WERI-Rb-1 (cell line): Measurements from ENCODE around the gene MLIP.

Source experiments
- DNase-seq: peaks from one replicate; pipeline ENCODE4 v3.0.0-alpha.2; 2020
- H3K27ac ChIP-seq: fragments of 250-450 bp; sonication (Bioruptor Pico); 2 replicates; pipeline ENCODE4 v1.5.1; 2020; ENCODE audit warnings: mild to moderate bottlenecking, moderate library complexity
- H3K27me3 ChIP-seq: fragments of 250-450 bp; sonication (Bioruptor Pico); 2 replicates; pipeline ENCODE4 v1.5.1; 2021; ENCODE audit warnings: mild to moderate bottlenecking, low read depth, moderate library complexity; ENCODE audit not compliant: insufficient read depth, severe bottlenecking
- H3K36me3 ChIP-seq: fragments of 250-450 bp; sonication (Bioruptor Pico); 2 replicates; pipeline ENCODE4 v1.5.1; 2020; ENCODE audit warnings: mild to moderate bottlenecking, moderate library complexity
- H3K4me3 ChIP-seq: 2 replicates; pipeline ENCODE4 v1.5.1; 2011; ENCODE audit warnings: low read depth, mild to moderate bottlenecking, control low read depth, low read length
- H3K9me3 ChIP-seq: fragments of 250-450 bp; sonication (Bioruptor Pico); 2 replicates; pipeline ENCODE4 v1.5.1; 2021; ENCODE audit warnings: mild to moderate bottlenecking, moderate library complexity; ENCODE audit not compliant: severe bottlenecking
- CTCF ChIP-seq: IDR thresholded peaks from 2 replicates; pipeline ENCODE4 v1.5.1; 2011; ENCODE audit warnings: low read depth, mild to moderate bottlenecking, control low read depth, inconsistent platforms, low read length

The MLIP gene

GRCh38 chr6:54301770-54302169 lies 190.5 kb downstream of the MLIP start:
- Histone ChIP-seq H3K27me3 (peaks cover 11% of the 10 kb centered on the region), H3K4me3 (no peak overlapping the region), H3K36me3 (no peaks in the 10 kb centered on the region), H3K27ac (no peak overlapping the region), H3K9me3 (no peaks in the 10 kb centered on the region)
- no peak for TF ChIP-seq CTCF
- no peak for DNase-seq

- Histone ChIP-seq H3K27ac (no peak overlapping the region), H3K9me3 (no peaks in the 10 kb centered on the region), H3K36me3 (no peaks in the 10 kb centered on the region), H3K27me3 (peaks cover 15% of the 10 kb centered on the region), H3K4me3 (no peak overlapping the region)
- no peak for TF ChIP-seq CTCF
- no peak for DNase-seq
These were observed 196.2 kb downstream of the MLIP start for GRCh38 chr6:54307439-54307910.

- Histone ChIP-seq H3K27me3 (peaks cover 19% of the 10 kb centered on the region), H3K9me3 (no peaks in the 10 kb centered on the region), H3K36me3 (no peaks in the 10 kb centered on the region), H3K27ac (no peak within 1 kb of the TSS), H3K4me3 (no peak within 1 kb of the TSS)
- no peak for TF ChIP-seq CTCF
- no peak for DNase-seq
These were observed 197.2 kb downstream of the MLIP start, which contains the start of gene TINAG for GRCh38 chr6:54308289-54308985. Gene TINAG, plus strand, starts transcription at chr6:54308441. Its CDS starts 110 bp downstream, at chr6:54308551.

- no peak for TF ChIP-seq CTCF
- H3K36me3 ChIP-seq = no peaks in the 10 kb centered on the region
- no peaks in the 10 kb centered on the region for H3K9me3 ChIP-seq
- H3K4me3 ChIP-seq = no peak overlapping the region
- no peak overlapping the region for H3K27ac ChIP-seq
- DNase-seq = no peak
- peaks cover 19% of the 10 kb centered on the region for H3K27me3 ChIP-seq
These were observed 197.7 kb downstream of the MLIP start for GRCh38 chr6:54308986-54309315.

GRCh38 chr6:54310377-54311152 lies 199.3 kb downstream of the MLIP start:
- no peak for TF ChIP-seq CTCF
- H3K27me3 ChIP-seq = peaks cover 21% of the 10 kb centered on the region
- H3K4me3 ChIP-seq = no peak overlapping the region
- no peaks in the 10 kb centered on the region for H3K36me3 ChIP-seq
- H3K27ac ChIP-seq = no peak overlapping the region
- no peaks in the 10 kb centered on the region for H3K9me3 ChIP-seq
- no peak for DNase-seq
